Dendritic cell treated with granulocyte-macrophage colony-stimulating factor and Interleukin-4, amounts not matched to agents 40 ng/mL and 50 ng/mL, for 4 days (primary cell): ENCODE results near the gene FBLIM1.

Experiments
- H3K27ac Mint-ChIP-seq: one replicate; pipeline ENCODE4 v1.8.0; 2022; ENCODE audit warnings: mild to moderate bottlenecking, mixed read lengths
- H3K27me3 Mint-ChIP-seq: one replicate; pipeline ENCODE4 v1.8.0; 2022; ENCODE audit warnings: mild to moderate bottlenecking, mixed read lengths
- H3K36me3 Mint-ChIP-seq: one replicate; pipeline ENCODE4 v1.8.0; 2022; ENCODE audit warnings: low read depth, mixed read lengths
- H3K4me1 Mint-ChIP-seq: one replicate; pipeline ENCODE4 v1.8.0; 2022; ENCODE audit warnings: low read depth, mixed read lengths
- H3K4me3 Mint-ChIP-seq: one replicate; pipeline ENCODE4 v1.8.0; 2022; ENCODE audit warnings: mild to moderate bottlenecking, moderate library complexity, mixed read lengths
- H3K9me3 Mint-ChIP-seq: one replicate; pipeline ENCODE4 v1.8.0; 2022; ENCODE audit warnings: mixed read lengths
- intact Hi-C: fragments of 100-400 bp; cut with micrococcal nuclease; formaldehyde crosslinking; loops from one replicate; pipeline ENCODE4 v1.15.0; 2022

FBLIM1 gene

DNA sequence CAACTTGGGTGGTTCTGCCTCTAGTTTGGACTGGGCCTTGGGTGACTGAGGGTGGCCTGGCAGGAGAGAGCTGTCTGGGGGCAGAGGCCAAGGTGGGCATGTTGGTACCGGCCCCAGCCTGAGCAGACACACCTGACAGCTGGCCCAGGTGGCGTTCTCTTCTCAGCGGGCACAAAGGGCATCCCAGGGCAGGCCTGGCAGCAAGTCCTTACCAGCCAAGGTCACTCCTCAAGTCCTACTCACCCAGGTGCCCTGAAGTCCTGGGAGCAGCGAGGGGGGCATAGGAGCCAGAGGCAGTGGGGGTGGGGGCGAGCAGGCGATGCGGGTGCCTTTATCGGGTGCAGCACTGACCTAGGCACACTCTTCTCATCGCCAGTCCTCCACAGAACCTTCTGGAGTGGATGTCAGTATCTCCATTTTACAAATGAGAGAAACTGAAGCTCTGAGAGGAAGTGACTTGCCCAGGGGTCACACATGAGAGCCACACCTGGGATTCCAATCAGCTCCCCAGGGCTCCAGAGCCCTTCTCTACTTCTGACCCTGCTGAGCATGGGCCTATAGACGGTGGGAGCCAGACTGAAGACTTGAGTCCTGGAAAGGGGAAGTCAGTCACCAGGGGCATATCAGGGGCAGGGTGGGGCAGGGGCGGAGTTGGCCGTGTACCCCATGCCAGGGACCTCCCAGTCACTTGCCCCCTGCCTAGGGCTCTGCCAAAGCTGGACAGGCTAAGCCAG is 23.1 kb upstream of the FBLIM1 start:
- Mint-ChIP-seq H3K27ac (peak overlapping the region; percentile 22), H3K4me3 (no peak overlapping the region), H3K36me3 (peaks cover 86% of the 10 kb centered on the region), H3K27me3 (no peaks in the 10 kb centered on the region), H3K9me3 (no peaks in the 10 kb centered on the region), H3K4me1 (peaks cover 7% of the 10 kb centered on the region)
- intact Hi-C loops: no loop called here

DNA sequence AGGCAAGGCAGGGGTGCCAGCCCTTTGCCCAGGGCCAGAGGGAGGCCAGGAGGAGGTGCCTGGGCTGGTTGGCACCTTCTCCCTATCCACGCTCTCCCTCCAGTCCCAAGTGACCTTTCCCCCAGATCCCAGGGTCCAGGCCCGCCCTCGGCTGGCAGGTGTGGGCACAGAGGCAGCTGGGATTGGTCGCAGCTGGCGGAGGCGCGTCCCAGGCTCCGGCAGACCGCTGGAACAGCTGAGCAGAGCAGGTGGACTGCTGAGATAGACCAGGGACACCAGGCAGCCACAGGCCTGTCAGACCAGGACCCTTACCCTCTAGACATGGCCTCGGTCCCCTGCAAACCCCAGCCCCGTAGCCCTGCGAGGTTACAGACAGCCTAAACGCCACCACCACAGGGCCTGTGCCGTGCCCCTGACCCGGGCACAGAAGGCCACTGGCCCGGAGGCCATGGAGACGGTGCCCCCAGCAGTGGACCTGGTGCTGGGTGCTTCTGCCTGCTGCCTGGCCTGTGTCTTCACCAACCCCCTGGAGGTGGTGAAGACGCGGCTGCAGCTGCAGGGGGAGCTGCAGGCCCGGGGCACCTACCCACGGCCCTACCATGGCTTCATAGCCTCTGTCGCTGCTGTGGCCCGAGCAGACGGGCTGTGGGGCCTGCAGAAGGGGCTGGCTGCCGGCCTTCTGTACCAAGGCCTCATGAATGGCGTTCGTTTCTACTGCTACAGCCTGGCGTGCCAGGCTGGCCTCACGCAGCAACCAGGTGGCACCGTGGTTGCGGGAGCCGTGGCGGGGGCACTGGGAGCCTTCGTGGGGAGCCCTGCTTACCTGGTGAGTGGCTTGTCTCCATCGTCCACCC is 22.3 kb upstream of the FBLIM1 start, which contains the start of gene SLC25A34:
Gene SLC25A34 (plus strand): TSS at position 221 of the 854 bp plus-strand sequence. CDS start 228 bp downstream, at position 449.
- Mint-ChIP-seq H3K27ac (peak within 1 kb of the TSS; percentile 38), H3K4me1 (peaks cover 10% of the 10 kb centered on the region), H3K27me3 (no peaks in the 10 kb centered on the region), H3K36me3 (peaks cover 78% of the 10 kb centered on the region), H3K4me3 (no peak within 1 kb of the TSS), H3K9me3 (no peaks in the 10 kb centered on the region)
- intact Hi-C loops: no loop called here

DNA sequence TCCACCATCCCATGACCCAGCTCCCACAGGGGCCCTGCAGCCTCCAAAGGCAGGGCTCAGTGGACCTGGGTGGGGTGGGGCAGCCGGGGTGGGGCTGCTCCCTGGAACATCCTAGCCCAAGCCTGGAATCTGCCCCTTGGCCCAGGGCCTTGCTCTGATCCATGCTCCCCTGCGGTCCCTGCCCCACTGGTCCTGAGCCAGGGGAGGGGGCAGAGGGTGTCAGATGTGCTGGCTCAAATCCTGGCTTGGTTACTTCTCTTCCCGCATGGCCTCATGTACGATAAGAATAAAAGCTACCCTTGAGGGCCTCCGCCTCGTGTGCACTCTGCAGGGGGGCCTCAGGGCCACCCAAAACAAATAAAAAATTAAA is 21.7 kb upstream of the FBLIM1 start:
- Mint-ChIP-seq H3K27ac (peak overlapping the region; percentile 38), H3K36me3 (peaks cover 72% of the 10 kb centered on the region), H3K9me3 (no peaks in the 10 kb centered on the region), H3K4me1 (peaks cover 13% of the 10 kb centered on the region), H3K27me3 (no peaks in the 10 kb centered on the region), H3K4me3 (no peak overlapping the region)
- intact Hi-C loops: no loop called here

DNA sequence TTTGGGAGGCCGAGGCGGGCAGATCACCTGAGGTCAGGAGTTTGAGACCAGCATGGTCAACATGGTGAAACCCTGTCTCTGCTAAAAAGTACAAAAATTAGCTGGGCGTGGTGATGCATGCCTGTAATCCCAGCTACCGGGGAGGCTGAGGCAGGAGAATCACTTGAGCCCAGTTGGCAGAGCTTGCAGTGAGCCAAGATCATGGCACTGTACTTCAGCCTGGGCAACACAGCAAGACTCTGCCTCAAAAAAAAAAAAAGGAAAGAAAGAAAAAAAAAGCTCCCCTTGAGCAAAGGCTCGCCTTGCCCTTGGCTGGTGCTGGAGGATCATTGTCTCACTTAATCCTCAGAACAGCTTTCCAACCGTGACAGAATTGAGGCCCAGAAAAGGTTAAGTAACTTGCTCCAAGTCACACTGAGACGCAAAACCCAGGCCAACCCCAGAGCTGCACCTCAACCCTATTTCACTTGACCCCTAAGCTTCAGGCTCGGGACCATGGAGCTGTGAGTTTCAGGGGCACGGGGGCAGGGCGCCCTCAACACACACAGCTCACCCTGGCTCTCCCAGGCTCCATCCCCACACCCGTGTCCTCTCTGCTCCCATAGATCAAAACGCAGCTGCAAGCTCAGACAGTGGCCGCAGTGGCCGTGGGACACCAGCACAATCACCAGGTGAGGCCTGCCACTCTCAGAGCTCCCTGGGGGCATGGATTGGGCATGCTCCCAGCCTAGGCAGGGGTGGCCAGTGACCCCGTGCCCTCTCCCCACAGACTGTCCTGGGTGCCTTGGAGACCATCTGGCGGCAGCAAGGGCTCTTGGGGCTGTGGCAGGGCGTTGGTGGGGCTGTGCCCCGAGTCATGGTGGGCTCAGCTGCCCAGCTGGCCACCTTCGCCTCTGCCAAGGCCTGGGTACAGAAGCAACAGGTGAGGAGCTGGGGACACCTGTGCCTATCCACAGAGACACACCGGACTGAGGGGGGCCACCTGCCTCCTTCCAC is 21.0 kb upstream of the FBLIM1 start:
- Mint-ChIP-seq H3K27me3 (no peaks in the 10 kb centered on the region), H3K36me3 (peaks cover 64% of the 10 kb centered on the region), H3K27ac (peak overlapping the region; percentile 38), H3K4me1 (peaks cover 13% of the 10 kb centered on the region), H3K4me3 (no peak overlapping the region), H3K9me3 (no peaks in the 10 kb centered on the region)
- intact Hi-C loops: no loop called here

DNA sequence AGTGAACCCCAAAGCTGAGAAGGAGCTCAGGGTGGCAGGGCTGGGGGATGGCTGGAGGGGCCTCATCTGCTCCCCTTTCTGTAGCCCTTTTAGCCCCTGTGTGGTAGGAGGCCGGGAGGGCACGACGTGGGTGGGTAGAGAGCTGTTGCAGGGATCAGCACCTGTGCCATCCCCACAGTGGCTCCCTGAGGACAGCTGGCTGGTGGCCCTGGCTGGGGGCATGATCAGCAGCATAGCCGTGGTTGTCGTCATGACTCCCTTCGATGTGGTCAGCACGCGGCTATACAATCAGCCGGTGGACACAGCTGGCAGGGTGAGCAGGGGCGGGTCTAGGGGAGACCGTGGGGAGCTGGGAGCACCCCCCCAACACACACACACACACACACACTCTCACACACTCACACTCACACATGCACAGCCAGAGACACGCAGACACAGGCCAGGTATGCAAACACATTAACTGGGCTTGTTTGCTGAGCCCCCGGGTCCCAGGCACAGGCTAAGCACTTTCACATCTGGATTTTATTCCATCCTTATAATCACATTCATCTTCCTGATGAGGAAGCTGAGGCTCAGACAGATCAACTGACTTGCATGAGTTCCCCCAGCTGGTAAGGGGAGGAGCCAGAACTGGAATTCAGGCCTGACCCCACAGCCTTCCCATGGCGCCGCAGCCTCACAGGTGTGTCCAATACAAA is 20.0 kb upstream of the FBLIM1 start:
- H3K27ac Mint-ChIP-seq: no peak overlapping the region

DNA sequence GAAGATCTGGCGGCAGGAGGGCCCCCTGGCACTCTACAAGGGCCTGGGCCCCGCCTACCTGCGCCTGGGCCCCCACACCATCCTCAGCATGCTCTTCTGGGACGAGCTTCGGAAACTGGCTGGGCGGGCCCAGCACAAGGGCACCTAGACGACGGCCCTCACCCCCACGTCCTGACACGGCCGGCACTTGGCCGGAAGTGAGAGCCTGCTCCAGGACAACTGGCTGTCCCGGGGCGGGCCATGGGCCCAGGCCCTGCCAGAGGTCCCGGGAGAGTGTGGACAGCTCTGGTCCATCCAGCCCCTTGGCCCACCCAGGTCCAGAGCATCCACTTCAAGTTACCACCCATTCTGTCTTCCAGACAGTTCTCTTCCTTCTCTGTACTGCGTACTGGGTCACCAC is 19.3 kb upstream of the FBLIM1 start:
- peaks cover 13% of the 10 kb centered on the region for H3K4me1 Mint-ChIP-seq
- H3K4me3 Mint-ChIP-seq: no peak overlapping the region
- H3K27me3 Mint-ChIP-seq: no peaks in the 10 kb centered on the region
- H3K27ac Mint-ChIP-seq: no peak overlapping the region
- H3K36me3 Mint-ChIP-seq: peaks cover 48% of the 10 kb centered on the region
- no peaks in the 10 kb centered on the region for H3K9me3 Mint-ChIP-seq
- intact Hi-C loops: no loop called here

More for the DNA sequence above, 20.0 kb upstream of the FBLIM1 start:
- H3K9me3 Mint-ChIP-seq: no peaks in the 10 kb centered on the region
- no peaks in the 10 kb centered on the region for H3K27me3 Mint-ChIP-seq
- intact Hi-C loops: no loop called here
- H3K4me3 Mint-ChIP-seq: no peak overlapping the region
- H3K4me1 Mint-ChIP-seq: peaks cover 13% of the 10 kb centered on the region
- peaks cover 55% of the 10 kb centered on the region for H3K36me3 Mint-ChIP-seq

DNA sequence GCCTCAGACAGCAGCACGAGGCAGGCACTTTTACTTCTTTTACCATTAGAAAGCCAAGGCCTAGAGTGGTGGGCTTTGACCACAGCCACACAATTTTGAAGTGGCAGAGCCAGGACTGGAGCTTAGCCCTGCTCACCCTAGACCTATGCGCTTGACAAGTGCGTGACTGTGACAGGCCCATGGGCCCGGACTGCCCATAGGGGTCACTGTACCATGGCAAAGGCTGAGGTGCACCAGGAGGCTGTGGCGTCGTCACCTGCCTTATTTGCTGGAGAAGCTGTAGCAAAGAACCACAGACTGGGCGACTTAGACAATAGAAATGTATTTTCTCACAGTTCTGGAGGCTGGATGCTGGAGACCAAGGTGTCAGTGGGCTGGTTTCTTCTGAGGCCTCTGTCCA is 18.9 kb upstream of the FBLIM1 start:
- intact Hi-C loops: loop anchor here (2.0 kb wide), 1 partner anchor 145 kb away; no protein-coding TSS in a partner anchor
- H3K9me3 Mint-ChIP-seq: no peaks in the 10 kb centered on the region
- no peak overlapping the region for H3K27ac Mint-ChIP-seq
- peaks cover 43% of the 10 kb centered on the region for H3K36me3 Mint-ChIP-seq
- no peaks in the 10 kb centered on the region for H3K27me3 Mint-ChIP-seq
- no peak overlapping the region for H3K4me3 Mint-ChIP-seq
- H3K4me1 Mint-ChIP-seq: peaks cover 13% of the 10 kb centered on the region

DNA sequence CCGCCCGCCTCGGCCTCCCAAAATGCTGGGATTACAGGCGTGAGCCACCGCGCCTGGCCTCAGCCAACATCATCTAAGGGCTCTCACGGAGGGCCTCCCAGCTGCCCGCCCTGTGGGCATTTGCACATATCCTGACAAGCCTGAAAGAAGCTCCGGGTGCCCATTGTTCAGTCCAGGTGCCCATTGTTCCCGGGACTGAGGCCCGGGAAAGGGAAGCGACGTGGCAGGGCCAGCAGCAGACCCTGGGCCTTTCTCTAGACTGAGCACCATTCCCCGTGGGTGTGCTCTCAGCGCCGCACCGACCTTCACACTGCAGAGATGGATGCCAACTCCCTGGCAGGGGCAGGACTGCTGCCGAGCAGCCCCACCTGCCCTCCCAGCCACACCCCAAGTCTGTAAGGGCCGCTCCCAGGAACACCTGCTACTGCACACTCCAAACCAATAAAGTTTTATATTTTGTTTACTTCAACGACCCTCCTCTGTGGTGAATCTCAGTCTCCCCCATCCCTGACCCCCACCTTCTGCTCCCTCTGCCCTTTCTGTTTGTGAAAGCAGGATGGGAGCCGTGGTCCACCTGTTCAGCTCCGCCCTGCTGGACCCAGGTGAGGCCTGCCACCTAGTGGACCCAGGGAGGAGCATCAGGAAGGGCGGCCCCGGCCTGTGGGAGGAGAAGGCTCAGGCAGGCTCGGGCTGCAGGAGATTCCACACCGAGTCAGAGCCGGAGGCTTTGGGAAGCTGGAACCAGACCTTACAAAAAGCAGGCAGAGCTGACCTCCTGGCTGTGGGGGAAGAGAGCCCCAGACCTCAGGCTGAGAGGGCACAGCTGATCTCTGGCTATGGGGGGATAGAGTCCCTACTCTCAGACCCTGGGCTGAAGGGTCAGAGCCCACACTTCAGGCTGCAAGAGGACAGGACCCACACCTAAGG is 17.4 kb upstream of the FBLIM1 start:
- H3K9me3 Mint-ChIP-seq: no peaks in the 10 kb centered on the region
- H3K36me3 Mint-ChIP-seq: peaks cover 29% of the 10 kb centered on the region
- intact Hi-C loops: loop anchor here (2.0 kb wide), 1 partner anchor 146 kb away; no protein-coding TSS in a partner anchor
- H3K4me3 Mint-ChIP-seq: no peak overlapping the region
- no peak overlapping the region for H3K27ac Mint-ChIP-seq
- H3K4me1 Mint-ChIP-seq: peaks cover 13% of the 10 kb centered on the region
- H3K27me3 Mint-ChIP-seq: no peaks in the 10 kb centered on the region

DNA sequence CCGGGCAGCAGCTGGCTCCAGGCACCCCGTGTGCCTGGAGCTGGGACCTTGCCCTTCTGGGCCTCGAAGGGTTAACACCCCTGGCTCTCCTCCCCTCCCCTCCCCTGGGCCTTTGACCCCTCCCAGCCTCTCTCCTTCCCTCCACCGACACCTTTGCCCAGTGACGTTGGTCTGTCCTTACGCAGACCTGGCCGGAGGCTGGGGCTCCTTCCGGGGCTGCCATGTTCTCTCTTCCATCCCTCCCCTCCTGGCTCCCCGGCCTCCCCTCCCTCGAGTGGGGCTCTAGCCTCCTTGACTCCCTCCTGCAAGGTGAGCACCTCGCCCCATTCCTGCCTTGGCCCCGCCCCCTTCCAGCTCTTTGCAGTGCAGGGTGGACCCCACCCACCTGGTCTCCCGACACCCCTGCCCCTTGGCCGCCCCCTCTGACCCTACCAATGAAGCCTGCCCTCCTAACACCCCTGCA is 16.2 kb upstream of the FBLIM1 start, which contains the start of gene TMEM82:
Gene TMEM82 (plus strand): TSS at position 161 of the 463 bp plus-strand sequence. CDS start 61 bp downstream, at position 222.
- H3K27ac Mint-ChIP-seq: no peak within 1 kb of the TSS
- peaks cover 13% of the 10 kb centered on the region for H3K4me1 Mint-ChIP-seq
- H3K4me3 Mint-ChIP-seq: no peak within 1 kb of the TSS
- no peaks in the 10 kb centered on the region for H3K27me3 Mint-ChIP-seq
- intact Hi-C loops: no loop called here
- no peaks in the 10 kb centered on the region for H3K9me3 Mint-ChIP-seq
- H3K36me3 Mint-ChIP-seq: peaks cover 25% of the 10 kb centered on the region

DNA sequence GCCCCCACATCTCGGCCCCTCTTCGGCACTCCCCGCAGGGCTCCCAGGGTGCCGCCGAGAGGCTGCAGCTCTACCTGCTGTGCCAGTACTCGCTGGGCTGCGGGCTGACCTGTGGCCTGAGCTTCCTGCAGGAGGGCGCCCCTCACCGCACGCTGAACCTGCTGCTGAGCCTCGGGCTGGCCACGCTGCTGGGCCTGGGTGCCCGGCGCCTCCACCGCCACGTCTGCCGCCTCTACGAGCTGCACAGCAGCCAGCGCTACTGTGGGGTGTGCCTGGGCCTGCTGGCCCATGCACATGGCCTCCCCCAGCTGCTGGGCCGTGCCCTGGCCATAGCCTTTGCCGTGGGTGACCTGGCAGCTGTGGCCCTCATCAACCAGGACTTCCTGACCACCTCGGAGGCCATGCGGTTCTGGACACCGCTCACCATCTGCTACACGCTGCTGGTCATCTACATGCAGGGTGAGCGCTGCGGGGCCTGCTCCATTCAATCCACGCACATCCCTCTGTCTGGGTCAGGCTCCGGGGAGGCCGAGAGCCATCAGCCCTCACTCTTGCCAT is 14.4 kb upstream of the FBLIM1 start:
- no peak overlapping the region for H3K4me3 Mint-ChIP-seq
- no peaks in the 10 kb centered on the region for H3K9me3 Mint-ChIP-seq
- no peaks in the 10 kb centered on the region for H3K27me3 Mint-ChIP-seq
- intact Hi-C loops: no loop called here
- no peak overlapping the region for H3K27ac Mint-ChIP-seq
- peaks cover 6% of the 10 kb centered on the region for H3K4me1 Mint-ChIP-seq
- H3K36me3 Mint-ChIP-seq: peaks cover 7% of the 10 kb centered on the region

DNA sequence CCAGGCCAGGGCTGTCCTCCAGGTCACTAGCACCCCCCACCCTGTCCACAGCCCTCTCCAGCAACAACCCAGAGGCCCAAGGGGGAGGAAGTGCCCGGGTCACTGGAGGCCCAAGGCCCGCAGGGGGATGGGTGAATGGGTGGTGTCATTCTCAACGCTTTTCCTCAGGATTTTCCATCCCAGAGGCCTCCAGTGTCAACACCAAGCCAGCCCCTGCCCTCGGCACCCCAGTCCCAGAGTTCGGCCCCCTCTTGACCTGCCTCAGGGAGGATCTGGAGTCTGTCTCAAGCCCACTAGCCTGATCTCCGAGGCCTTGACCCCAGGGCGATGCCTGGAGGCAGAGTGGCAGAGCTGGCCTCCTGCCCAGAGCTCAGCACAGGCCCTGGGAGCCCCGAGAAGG is 11.2 kb upstream of the FBLIM1 start:
- no peak overlapping the region for H3K27ac Mint-ChIP-seq
- H3K4me3 Mint-ChIP-seq: no peak overlapping the region
- no peaks in the 10 kb centered on the region for H3K9me3 Mint-ChIP-seq
- intact Hi-C loops: no loop called here
- H3K36me3 Mint-ChIP-seq: no peaks in the 10 kb centered on the region
- H3K4me1 Mint-ChIP-seq: no peaks in the 10 kb centered on the region
- peaks cover 7% of the 10 kb centered on the region for H3K27me3 Mint-ChIP-seq

DNA sequence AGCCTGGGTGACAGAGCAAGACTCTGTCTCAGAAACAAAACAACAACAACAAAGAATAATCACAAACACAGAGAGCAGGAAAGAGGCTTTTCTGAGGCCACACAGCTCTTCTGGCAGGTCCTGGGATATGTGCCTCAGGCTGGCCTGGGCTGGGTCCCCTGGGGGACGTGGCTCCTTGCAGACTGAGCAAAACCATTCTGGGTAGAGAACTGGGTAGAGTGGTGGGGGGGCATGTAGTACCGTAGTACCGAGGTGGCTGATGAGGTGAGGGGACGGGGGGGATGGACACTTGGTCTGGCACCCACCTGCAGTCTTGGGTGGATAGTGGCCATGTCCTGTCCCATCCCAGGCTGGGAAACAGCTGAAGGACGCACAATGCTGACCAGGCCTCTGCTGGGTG is 10.3 kb upstream of the FBLIM1 start:
- H3K27ac Mint-ChIP-seq: no peak overlapping the region
- no peaks in the 10 kb centered on the region for H3K4me1 Mint-ChIP-seq
- H3K36me3 Mint-ChIP-seq: no peaks in the 10 kb centered on the region
- peaks cover 8% of the 10 kb centered on the region for H3K27me3 Mint-ChIP-seq
- intact Hi-C loops: no loop called here
- H3K4me3 Mint-ChIP-seq: no peak overlapping the region
- H3K9me3 Mint-ChIP-seq: no peaks in the 10 kb centered on the region
